Transverse colon (tissue), 4 donors: Measurements from ENCODE around the gene RAB3C. TPM values are rescaled to one million over a fixed set of nuclear protein-coding genes. Genes with fewer than 3 reads are reported as not detected.

ENCODE experiments used
- DNase-seq: peaks from one replicate; pipeline ENCODE4 v3.0.0-alpha.2; 2019
- H3K27ac ChIP-seq, 4 donors: fragments of 200-600 bp; sonication (generic); 2 replicates each; pipeline ENCODE4 v1.5.1; 2016 to 2018; ENCODE audit warnings: inconsistent platforms in 4 of 4
- H3K27me3 ChIP-seq: fragments of 200-600 bp; sonication (generic); 2 replicates; pipeline ENCODE4 v1.5.1; 2017; ENCODE audit warnings: inconsistent platforms
- H3K36me3 ChIP-seq, 4 donors: fragments of 200-600 bp; sonication (generic); 2 replicates each; pipeline ENCODE4 v1.5.1; 2017 to 2019; ENCODE audit warnings: inconsistent platforms in 4 of 4
- H3K4me1 ChIP-seq, 4 donors: fragments of 200-600 bp; sonication (generic); 2 replicates each; pipeline ENCODE4 v1.5.1; 2017 to 2020; ENCODE audit warnings: inconsistent platforms in 4 of 4
- H3K4me3 ChIP-seq, 4 donors: fragments of 200-600 bp; sonication (generic); 1 replicate in 1 of 4; 2 replicates in 3 of 4; pipeline versions ENCODE4 v1.5.1 to v1.6.1; 2017 to 2019; ENCODE audit warnings: inconsistent platforms in 4 of 4
- H3K9me3 ChIP-seq, 2 donors: fragments of 200-600 bp; sonication (generic); 2 replicates each; pipeline ENCODE4 v1.5.1; 2017 to 2019; ENCODE audit warnings: inconsistent platforms in 2 of 2
- EP300 ChIP-seq: sonication (generic); formaldehyde crosslinking; IDR thresholded peaks from one replicate; pipeline ENCODE4 v1.6.1; 2017; ENCODE audit warnings: antibody characterized with exemption, low read depth
- POLR2A ChIP-seq: fragments of 450-650 bp; IDR thresholded peaks from one replicate; pipeline ENCODE4 v1.6.1; 2016; ENCODE audit warnings: antibody characterized with exemption, mild to moderate bottlenecking, moderate library complexity
- POLR2AphosphoS5 ChIP-seq, 3 donors: sonication (generic); formaldehyde crosslinking; IDR thresholded peaks; one replicate each; pipeline ENCODE4 v1.6.1; 2016; ENCODE audit warnings: antibody characterized with exemption in 3 of 3
- WGBS, 2 donors: methylation state at CpG; one replicate each; pipeline ENCODE4 v1.1.5; 2018; ENCODE audit warnings: low coverage in 1 of 2; 5-methylcytosine and 5-hydroxymethylcytosine counted together
- in situ Hi-C, 4 donors: fragments of 200-750 bp; cut with MboI; loops; one replicate each; pipeline versions ENCODE4 v1.15.0 to v1.15.1; 2017; ENCODE audit warnings: low sequenced_read_pairs in 3 of 4, low pct_ligation_motif_present in 1 of 4, low pct_unique_long_range_greater_than_20kb in 1 of 4
- intact Hi-C: fragments of 100-400 bp; cut with DNase I; formaldehyde crosslinking; loops from one replicate; pipeline ENCODE4 v1.15.1; 2023; ENCODE audit warnings: low total_unique reads
- total RNA-seq, 4 donors: library from RNA; depleted of rRNA; stranded (reverse); fragments of >200 nt; gene quantifications; one replicate each; pipeline ENCODE4 v1.1.0, GENCODE V29; 2016
- TF ChIP-seq, protein P1 (sequence below), 5 experiments: fragments of 200-600 bp in 3 of 5; fragments of 450-650 bp in 2 of 5; sonication (generic) in 3 of 5; IDR thresholded peaks; 1 replicate in 2 of 5; 2 replicates in 3 of 5; pipeline ENCODE4 v1.5.1; 2016 to 2017; ENCODE audit warnings: antibody characterized with exemption in 5 of 5, inconsistent platforms in 3 of 5, mild to moderate bottlenecking in 2 of 5, moderate library complexity in 1 of 5

Gene RAB3C
- total RNA-seq, 4 donors from 2014 or later = 0.20 to 0.75 (median 0.51) TPM

DNA sequence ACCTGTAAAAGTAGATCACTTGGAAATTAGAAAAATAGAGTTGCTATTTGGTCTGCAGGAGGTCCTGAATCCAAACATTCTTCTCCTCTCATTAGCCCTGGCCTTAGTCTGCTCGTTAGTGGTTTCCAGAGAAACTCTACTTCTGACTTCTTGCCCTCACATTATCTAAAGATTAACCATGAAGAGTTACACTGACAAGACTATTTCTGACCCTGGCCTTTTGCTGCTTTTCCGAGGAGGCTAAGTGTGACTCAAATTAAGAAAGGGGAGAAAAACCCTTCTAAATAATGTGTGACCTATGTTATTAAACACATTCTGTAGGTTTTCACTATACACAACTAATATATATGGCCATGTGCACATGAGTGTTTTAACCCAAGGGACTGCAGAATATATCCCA is 302.4 kb downstream of the RAB3C start:
- Histone ChIP-seq H3K27me3 (no peaks in the 10 kb centered on the region), H3K27ac (no peak overlapping the region), H3K9me3 (no peaks in the 10 kb centered on the region), H3K4me3 (no peak overlapping the region), H3K36me3 (no peaks in the 10 kb centered on the region), H3K4me1 (no peaks in the 10 kb centered on the region)
- TF ChIP-seq, protein P1, sequence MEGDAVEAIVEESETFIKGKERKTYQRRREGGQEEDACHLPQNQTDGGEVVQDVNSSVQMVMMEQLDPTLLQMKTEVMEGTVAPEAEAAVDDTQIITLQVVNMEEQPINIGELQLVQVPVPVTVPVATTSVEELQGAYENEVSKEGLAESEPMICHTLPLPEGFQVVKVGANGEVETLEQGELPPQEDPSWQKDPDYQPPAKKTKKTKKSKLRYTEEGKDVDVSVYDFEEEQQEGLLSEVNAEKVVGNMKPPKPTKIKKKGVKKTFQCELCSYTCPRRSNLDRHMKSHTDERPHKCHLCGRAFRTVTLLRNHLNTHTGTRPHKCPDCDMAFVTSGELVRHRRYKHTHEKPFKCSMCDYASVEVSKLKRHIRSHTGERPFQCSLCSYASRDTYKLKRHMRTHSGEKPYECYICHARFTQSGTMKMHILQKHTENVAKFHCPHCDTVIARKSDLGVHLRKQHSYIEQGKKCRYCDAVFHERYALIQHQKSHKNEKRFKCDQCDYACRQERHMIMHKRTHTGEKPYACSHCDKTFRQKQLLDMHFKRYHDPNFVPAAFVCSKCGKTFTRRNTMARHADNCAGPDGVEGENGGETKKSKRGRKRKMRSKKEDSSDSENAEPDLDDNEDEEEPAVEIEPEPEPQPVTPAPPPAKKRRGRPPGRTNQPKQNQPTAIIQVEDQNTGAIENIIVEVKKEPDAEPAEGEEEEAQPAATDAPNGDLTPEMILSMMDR (IDR thresholded peaks at IDR 0.05) = no peak
- no peak for TF ChIP-seq POLR2AphosphoS5 (IDR thresholded peaks at IDR 0.05)
- DNase-seq = no peak
- in situ Hi-C loops = loop anchor here in 3 of 4 donors (10.0 to 25.0 kb wide), 5 partner anchors 127 to 920 kb away; no protein-coding TSS in a partner anchor
- intact Hi-C loops = no loop called here
- WGBS, 2 donors = 67 to 73% methylated on average over 2 of the region's 2 CpGs

DNA sequence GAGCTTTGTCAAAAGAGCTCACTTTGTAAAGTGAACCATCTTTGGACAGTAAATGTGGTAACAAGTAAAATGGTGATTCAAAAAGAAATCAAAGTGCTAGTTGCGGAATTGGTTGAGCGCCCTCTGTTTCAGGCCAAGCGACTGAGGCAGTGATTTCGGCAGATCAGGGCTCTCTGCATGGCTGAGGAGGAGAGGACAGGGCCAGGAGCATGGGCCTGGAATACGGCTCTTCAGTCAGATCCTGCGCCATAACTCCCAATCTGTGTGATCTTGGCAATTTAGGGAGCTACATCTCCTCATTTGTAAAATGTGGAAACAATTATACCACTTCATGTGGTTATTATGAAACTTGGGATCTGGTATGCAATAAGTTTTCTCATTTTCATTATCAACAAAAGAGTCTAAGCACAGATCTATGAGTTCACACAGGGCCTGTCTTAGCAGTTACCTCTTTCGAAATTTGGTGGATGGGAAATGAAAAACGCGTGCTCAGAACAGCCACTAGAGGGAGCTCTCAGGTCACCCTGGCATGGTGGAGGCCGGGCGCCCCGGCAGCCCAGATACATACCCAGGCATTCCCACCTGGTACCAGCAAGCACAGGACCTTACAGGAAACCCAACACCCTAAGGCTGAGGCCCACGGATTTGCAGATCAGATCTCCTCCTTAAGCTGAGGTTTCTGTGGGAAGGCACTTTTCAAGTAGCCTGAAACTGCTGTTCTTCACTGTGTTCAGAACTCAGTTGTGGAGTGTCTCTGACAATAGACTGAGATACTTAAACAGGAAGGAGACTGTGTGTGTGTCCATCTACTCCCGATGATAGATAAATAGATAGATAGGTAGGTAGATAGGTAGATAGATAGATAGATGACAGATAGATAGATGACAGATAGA is 303.7 kb downstream of the RAB3C start:
- Histone ChIP-seq H3K4me1 (peaks cover 0 to 3% (median under 1%) of the 10 kb centered on the region in 4 donors), H3K27me3 (no peaks in the 10 kb centered on the region), H3K9me3 (no peaks in the 10 kb centered on the region), H3K27ac (no peak overlapping the region), H3K36me3 (no peaks in the 10 kb centered on the region), H3K4me3 (no peak overlapping the region)
- intact Hi-C loops = no loop called here
- in situ Hi-C loops = loop anchor here in 3 of 4 donors (10.0 to 25.0 kb wide), 5 partner anchors 126 to 918 kb away; no protein-coding TSS in a partner anchor
- 36 to 42% methylated on average over 6 to 14 of the region's 14 CpGs for WGBS, 2 donors
- TF ChIP-seq POLR2A = no peak
- TF ChIP-seq, protein P1 (IDR thresholded peaks at IDR 0.05) = peak; percentile 70 to 93 (median 90)
- TF ChIP-seq POLR2AphosphoS5 (IDR thresholded peaks at IDR 0.05) = no peak
- TF ChIP-seq EP300 = no peak
- peak; percentile 60 for DNase-seq

DNA sequence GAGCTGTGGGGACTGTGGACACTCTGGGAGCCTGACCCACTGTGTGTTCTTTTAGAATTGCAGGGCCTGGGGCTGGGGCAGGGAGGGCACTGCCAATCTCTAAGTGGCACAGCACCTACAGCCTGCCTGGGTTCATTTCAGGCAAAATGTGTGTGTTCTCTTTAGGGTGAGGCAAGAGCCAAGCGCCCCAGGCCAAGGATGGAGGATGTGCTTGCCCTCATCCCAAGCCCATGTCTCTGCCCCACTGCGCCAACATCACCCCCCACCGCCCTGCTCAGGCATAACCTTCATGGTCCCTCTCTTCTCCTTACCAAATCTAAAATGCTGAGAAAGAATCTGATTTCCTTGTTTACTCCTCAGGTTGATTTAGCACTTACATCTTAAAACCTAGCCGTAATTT is 304.4 kb downstream of the RAB3C start:
- Histone ChIP-seq H3K4me3 (no peak overlapping the region), H3K4me1 (peaks cover 0 to 6% (median 1%) of the 10 kb centered on the region in 4 donors), H3K27ac (no peak overlapping the region), H3K9me3 (no peaks in the 10 kb centered on the region), H3K36me3 (no peaks in the 10 kb centered on the region), H3K27me3 (no peaks in the 10 kb centered on the region)
- TF ChIP-seq POLR2A (no peak), POLR2AphosphoS5 (IDR thresholded peaks at IDR 0.05) (no peak), EP300 (no peak)
- TF ChIP-seq, protein P1 (IDR thresholded peaks at IDR 0.05) = no peak
- in situ Hi-C loops (loop anchor here in 3 of 4 donors (10.0 to 25.0 kb wide), 5 partner anchors 125 to 917 kb away; no protein-coding TSS in a partner anchor), intact Hi-C loops (no loop called here)
- no peak for DNase-seq
- WGBS, 2 donors = 75 to 86% methylated on average over 1 to 4 of the region's 4 CpGs

DNA sequence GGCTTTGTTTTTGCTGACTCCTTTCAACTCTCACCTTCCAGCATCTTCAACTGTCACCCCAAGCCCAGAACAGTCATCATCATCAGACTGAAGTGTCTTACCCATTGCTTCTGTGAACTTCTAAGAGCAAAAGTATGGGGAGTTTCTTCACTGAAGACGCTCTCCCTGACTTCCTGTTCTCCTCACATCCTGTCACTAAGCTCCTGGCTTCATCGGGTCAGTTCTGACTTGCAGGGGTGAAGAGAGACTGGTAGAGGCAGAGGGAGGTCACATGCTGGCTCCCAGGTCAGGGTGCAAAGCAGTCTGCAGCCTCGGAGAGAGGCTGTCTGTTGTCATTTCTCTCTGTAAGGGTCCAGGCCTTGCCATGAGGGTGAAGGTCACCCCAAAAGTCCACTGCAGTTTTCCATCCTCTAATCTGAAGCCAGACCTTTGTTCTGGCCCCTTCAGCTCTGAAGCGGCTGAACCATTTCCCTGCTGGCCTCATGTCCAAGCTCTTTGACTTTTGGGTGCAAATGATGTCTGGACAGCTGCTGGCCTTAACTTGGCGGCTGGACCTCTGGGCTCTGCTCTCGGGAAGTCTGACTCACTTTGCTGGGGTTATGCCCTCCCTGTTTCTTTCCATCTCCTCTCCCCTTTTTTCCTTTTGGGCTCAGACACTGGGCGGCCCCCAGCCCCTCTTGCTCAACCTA is 305.0 kb downstream of the RAB3C start:
- peaks cover 0 to 6% (median 1%) of the 10 kb centered on the region in 4 donors for H3K4me1 ChIP-seq
- no peaks in the 10 kb centered on the region for H3K27me3 ChIP-seq
- H3K36me3 ChIP-seq = no peaks in the 10 kb centered on the region
- 63% methylated on average over 7 of the region's 7 CpGs; no CpG with 5 or more reads in 1 of the 2 donors for WGBS, 2 donors
- H3K4me3 ChIP-seq = no peak overlapping the region
- in situ Hi-C loops (loop anchor here in 3 of 4 donors (10.0 to 25.0 kb wide), 5 partner anchors 124 to 917 kb away; no protein-coding TSS in a partner anchor), intact Hi-C loops (no loop called here)
- no peak overlapping the region for H3K27ac ChIP-seq
- DNase-seq = no peak
- no peak for TF ChIP-seq POLR2A
- no peak for TF ChIP-seq POLR2AphosphoS5 (IDR thresholded peaks at IDR 0.05)
- TF ChIP-seq, protein P1 (IDR thresholded peaks at IDR 0.05) = no peak
- TF ChIP-seq EP300 = no peak
- no peaks in the 10 kb centered on the region for H3K9me3 ChIP-seq
